HuH-7.5 (cell line): ENCODE results near the gene AQP11.
"Not testable (repeated sequence)": the region's sequence is repeated elsewhere in the genome, so short reads cannot be mapped to it uniquely, and the experiment has no call there.

ENCODE experiments used
- DNase-seq: peaks from one replicate; pipeline ENCODE4 v3.0.0; 2011; ENCODE audit warnings: low spot score

The AQP11 gene

DNA sequence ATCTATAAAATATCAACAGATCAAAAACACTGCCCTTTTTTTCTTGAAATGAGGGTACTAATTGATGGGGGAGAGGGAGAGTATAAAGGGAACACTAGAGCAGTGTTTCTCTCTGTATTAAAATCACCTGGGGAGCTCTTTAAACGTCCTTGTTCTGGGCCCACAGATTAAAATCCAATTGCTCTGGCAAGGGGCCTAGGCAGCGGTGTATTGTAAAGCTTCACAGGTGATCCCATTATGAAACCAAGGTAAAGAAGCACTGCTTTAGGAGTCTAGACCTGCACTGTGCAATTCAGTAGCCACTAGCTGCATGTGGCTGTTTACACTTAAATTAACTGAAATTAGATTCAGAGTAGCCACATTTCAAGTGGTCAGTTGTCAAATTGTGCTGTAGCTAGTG lies 3.0 kb downstream of the AQP11 start:
- DNase-seq = no peak

DNA sequence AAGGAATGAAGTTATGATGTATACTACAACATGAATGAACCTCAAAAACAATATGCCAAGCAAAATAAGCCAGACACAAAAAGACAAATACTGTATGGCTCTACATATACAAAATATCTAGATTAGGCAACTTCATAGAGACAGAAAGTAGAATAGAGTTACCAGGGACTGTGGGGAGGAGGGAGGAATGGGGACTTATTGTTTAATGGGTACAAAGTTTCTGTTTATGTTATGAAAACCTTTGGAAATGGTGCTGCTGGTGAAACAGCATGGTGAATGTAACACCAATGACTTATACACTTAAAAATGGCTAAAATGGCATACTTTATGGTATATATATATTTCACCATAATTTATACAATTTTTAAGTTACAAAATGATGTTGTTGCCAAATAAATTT lies 4.1 kb downstream of the AQP11 start:
- DNase-seq = no peak

DNA sequence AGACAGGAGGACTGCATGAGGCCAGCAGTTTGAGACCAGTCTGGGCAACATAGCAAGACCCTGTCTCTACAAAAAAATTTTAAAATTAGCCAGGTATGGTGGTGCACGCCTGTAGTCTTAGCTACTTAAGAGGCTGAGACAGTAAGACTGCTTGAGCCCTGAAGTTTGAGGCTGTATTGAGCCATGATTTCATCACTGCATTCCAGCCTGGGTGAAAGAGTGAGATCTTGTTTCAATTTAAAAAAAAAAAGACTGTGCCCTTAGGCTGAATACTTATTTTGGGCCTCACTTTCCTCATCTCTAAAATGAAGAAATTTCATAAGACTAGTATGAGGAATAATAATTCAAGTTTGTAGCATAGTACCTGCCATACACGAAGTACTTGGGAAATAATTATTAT lies 6.9 kb downstream of the AQP11 start:
- no peak for DNase-seq

DNA sequence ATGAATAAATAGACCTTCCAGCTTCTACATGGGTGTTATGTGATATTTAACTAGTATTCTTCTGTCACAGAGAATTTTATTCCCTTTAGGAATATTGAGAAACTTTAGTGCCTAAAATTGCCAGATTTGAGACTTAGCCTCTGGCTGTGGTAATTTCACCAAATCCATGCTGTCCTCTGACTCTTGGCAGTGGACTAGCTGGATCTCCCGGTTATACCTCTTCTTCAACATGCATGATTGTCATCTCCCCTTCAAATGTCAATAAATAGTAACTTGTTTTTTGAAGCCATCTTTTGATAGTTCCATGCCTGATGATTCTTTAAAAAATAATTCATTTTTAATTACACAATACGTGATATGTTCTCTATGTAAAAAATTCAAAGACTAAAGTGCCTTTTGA lies 8.4 kb downstream of the AQP11 start:
- DNase-seq = no peak

DNA sequence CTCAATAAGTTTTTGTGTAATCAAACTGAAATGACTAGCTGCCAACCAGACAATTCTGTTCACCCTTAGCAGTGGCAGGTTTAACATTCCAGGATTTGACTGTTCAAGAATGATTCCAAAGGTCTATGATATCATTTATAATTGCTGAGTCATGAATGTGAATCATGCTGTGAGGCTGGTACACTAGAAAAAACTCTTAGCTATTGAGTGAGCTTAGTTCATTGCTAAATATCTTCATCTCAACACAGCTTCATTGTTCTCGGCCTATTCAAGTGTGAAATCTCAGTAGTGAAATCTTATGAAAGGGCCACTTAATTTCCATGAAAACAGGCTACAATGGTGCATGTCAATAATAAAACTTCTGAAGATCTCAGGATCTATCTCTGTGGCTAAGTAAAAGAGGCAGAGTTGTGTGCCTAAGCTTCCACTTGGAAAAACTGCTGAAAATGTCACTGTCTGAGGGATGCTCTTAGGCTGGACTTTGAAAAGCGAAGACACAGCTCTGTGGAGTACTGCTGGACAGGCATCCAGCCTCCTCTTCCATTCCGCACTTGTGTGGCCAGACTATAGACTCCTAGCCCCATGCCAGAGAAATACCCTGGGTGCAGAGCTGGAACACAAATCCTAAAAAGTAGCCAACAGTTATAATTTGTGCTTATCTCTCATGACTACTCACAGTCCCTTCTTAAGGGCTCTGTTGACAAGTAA lies 12.8 kb downstream of the AQP11 start:
- no peak for DNase-seq

DNA sequence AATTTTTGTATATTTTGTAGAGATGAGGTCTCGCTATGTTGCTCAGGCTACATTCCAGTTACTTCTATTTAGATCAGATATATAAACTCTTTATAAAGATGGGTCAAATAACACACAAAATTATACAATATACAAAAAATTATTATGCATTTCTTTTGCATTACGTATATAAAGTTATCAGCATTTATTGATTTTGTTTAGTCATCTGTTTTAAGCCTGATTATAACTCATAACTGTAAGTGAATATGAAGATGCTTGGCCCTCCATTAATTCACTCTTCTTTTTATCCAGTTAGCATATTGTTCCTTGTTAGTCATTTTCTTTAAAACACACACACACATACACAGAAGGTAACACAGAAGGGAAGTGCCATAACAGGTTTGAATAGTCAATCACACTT lies 14.5 kb downstream of the AQP11 start:
- DNase-seq = no peak

DNA sequence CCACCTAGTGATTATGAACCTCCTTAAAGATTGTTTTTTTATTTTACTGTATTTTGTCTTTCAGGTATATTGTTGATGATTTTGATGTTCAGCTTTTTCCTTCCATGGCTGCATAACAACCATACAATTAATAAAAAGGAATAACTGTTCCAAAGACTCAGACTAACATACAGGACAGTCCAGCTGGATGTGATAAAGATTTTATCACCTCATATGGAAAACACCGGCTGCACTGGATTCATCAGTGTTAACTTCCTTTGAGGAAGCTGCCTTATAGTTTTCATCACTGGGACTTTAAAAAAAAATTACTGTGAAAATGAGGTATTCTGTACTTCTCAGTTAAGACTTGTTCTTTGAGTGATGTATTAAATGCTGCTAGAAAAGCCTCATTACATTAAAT lies 19.5 kb downstream of the AQP11 start:
- DNase-seq = no peak

GRCh38 chr11:77611921-77612320 lies 22.2 kb downstream of the AQP11 start:
- DNase-seq = no peak

GRCh38 chr11:77617892-77618291 lies 28.1 kb downstream of the AQP11 start:
- no peak for DNase-seq

DNA sequence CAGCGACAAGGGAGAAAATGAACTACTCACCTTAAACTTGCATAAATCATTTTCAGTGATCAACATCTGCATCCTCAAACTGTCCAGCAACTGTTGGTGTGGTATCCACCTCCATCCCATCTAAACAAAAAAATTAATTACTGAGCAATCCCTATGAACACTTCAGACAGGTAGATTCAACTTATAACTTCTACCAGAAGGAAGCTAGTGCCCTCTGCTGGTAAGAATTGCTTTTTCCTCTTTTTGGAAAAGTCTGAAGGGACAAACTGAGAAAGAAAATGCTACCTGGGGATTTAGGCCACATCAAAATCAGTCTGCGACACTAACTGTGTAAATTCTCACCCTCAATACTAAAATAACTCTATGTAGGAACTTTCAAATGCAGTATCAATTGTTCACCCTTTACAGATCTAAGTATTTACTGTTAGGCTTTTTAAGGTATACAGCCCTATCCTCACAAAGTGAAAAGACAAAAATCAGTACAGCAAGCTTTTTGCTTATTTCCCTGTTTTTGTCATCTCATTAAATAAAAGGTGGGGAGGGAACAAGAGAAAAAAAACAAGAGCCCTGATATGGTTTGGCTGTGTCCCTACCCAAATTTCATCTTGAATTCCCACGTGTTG lies 29.9 kb downstream of the AQP11 start:
- DNase-seq = no peak

GRCh38 chr11:77630157-77630710 lies 40.5 kb downstream of the AQP11 start:
- no peak for DNase-seq

DNA sequence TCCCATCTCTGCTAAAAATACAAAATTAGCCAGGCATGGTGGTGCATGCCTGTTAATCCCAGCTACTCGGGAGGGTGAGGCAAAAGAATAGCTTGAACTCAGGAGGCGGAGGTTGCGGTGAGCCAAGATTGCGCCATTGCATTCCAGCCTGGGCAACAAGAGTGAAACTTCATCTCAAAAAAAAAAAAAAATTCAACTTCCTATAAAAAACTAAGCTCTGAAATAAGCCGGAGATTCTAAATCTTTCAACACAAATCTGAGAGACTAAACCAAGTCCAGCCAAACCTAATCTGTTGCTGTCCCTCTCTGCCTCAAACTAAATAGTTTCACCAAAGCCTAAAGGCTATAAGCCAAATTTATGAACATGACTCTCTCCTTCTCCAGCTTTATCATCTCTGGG lies 44.2 kb downstream of the AQP11 start:
- DNase-seq = not testable (repeated sequence)

- DNase-seq = no peak
These were observed 47.1 kb downstream of the AQP11 start for GRCh38 chr11:77636731-77637344.

DNA sequence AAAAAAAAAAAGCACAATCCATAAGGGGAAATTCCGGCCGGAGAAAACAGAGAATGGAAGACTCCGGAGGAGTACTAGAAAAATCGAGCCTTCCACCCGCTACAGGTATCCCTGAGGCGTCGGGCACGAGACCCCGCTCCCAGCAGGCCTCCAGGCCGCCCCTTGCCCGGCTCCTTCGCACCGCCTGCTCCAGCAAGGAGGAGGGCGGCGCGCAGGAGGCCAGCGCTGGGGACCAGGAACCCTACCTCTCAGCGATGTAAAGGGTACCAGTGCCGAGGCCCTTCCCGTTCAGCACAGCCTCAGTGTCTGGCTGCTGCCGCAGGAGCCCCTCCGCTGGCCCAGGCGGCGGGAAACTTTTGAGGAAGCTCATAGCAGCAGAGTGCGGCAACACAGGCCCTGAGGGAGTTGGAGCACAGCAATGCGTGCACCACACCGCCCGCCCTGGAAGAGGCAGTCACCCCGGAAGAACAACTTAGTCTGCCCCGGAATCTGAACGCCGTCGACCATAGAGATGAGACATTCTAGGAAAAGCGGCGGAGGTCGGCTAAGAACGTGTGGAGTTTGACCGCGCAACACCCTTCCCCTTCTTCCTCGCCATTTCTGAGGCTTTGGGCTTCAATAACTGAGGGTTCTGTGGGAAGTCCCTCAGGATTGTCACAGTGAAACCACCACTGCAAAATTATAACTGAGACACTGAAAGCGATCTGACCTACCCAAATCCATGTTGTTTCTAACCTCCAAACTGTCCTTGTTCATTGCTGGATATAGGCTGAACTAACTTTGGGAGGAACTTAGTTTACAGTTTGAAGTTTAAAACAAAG lies 47.8 kb downstream of the AQP11 start, which contains the start of gene CLNS1A:
Gene CLNS1A, minus strand, starts transcription at position 450 of the 821 bp plus-strand sequence. Its CDS starts 80 bp downstream, at position 370.
- DNase-seq = peak; percentile 53

DNA sequence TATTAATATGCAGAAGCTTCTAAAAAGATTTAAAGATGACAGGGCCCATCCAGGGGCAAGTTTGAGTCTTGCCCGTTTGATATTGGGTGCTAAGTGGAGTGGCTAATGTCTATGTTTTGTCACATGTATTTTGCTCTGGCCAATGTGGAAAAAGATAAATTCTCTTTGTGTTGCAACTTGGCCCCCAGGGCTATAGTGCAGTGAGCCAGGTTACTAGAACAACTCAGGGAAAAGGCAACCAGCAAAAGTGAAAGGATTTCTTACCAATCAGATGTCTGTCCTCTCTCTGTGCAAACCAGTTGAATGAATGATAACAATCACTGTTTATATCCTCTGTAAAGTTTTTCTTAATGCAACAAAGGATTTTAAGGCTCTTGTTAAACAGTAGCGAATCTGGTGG lies 52.5 kb downstream of the AQP11 start:
- DNase-seq = no peak

GRCh38 chr11:77644887-77645286 lies 55.1 kb downstream of the AQP11 start:
- no peak for DNase-seq

DNA sequence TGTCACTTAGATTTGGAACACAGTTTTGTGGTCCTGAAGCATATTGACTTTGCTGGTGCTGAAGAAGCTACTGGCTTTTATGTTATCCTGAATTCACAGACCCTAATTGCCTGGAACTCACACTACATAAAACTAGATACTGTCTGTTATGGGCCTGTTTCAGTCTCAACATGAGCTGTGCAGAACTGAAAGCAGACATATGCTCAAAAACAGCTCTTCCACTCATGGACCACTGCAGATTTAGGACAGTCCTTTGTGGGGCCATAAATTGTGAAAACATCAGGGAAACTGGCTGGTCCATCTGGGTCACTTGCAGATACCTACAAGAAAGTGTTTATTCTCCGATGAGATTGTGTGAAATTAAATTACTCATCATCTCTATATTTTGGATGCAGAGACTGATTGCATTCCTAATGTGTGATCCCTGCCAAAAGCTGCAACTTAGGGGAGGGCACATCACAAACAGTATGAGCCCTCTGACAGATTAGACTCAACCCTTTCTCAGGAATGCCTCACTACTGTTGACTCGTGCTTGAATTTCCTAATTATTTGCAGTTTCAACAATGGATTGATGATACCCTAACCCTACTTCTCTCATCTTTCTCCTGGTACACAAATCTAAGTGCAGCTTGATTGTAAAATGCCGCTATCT lies 58.0 kb downstream of the AQP11 start:
- no peak for DNase-seq

- no peak for DNase-seq
These were observed 60.4 kb downstream of the AQP11 start for GRCh38 chr11:77650123-77650522.

DNA sequence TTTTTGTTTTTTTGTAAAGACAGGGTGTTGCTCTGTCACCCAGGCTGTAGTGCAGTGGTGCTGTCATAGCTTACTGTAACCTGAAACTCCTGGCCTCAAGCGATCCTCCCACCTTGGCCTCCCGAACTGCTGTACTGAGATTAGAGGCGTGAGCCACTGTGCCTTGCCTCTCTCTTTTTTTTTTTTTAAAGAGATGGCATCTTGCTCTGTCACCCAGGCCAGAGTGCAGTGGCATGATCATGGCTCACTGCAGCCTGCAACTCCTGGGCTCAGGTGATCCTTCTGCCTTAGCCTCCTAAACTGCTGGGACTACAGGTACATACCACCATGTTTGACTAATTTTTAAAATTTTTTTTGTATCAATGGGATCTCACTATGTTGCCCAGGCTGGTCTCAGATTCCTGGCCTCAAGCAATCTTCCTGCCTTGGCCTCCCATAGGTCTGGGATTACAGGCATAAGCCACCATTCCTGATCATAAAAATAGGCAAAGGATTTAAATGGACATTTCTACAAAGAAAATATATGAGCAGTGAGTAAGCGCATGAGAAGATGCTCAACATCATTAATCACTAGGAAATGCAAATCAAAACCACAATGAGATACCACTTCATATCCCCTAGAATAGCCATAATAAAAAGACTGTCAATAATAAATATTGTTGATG lies 65.1 kb downstream of the AQP11 start:
- no peak for DNase-seq

DNA sequence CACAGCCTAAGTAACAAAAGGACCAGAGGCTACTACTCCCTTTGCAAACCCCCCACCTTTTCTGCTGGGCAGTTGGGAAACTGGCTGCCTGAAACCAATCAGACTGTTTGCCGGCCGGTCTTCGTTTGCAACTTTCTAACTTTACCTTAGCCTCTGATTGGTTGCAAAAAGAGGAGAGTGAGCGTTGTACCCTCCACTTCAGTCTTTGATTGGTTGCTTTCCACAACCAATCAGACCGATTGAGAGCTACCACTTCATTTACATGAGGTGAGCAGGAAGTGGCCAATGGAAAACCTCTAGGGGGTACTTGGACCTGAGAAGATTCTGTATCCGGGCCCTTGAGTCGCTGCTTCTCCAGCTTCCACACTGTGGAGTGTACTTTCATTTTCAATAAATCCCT lies 66.6 kb downstream of the AQP11 start:
- no peak for DNase-seq
